GM20431 (cell line): ENCODE data around the gene NEK6.

ENCODE experiments used
- in situ Hi-C: fragments of 300-500 bp; cut with MseI, MboI; formaldehyde crosslinking; loops from one replicate; pipeline ENCODE4 v1.15.0; 2020; ENCODE audit warnings: low sequenced_read_pairs; ENCODE audit not compliant: unreplicated experiment

The NEK6 gene

DNA sequence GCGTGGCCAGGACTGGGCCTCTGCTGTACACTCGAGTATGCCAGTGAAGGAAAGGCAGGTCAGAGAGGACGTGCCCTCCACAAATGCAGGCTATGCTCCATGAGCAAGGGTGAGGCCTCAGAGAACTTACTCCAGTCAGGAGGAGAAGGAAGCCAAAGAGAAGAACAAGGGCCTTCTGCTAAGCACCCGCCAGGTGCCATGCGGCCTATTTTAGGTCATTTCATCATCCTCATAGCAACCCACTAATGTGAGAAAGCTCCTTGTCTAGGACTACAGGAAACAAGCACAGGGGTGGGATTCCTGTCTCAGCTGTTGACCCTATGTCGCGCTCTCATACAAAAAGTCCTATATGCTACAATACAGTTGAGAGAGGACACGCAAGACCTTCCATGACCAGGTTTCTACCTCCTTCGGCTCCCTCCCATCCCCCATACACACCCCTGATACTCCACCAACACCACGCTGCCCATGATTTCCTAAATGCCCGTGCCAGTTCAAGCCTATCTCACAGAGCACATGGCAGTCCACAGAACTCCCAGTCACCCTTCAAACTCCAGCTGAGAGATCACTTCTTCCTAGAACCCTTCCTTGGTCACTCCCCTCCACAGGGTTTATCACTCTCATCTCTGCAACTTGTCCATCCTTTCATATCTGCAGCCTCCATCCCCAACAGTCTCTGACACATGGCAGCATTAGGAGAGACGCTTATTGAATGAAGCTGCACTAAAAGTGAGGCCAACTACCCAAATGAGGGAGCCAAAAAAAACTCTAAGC lies 130.7 kb downstream of the NEK6 start:
- in situ Hi-C loops, result no loop called here

DNA sequence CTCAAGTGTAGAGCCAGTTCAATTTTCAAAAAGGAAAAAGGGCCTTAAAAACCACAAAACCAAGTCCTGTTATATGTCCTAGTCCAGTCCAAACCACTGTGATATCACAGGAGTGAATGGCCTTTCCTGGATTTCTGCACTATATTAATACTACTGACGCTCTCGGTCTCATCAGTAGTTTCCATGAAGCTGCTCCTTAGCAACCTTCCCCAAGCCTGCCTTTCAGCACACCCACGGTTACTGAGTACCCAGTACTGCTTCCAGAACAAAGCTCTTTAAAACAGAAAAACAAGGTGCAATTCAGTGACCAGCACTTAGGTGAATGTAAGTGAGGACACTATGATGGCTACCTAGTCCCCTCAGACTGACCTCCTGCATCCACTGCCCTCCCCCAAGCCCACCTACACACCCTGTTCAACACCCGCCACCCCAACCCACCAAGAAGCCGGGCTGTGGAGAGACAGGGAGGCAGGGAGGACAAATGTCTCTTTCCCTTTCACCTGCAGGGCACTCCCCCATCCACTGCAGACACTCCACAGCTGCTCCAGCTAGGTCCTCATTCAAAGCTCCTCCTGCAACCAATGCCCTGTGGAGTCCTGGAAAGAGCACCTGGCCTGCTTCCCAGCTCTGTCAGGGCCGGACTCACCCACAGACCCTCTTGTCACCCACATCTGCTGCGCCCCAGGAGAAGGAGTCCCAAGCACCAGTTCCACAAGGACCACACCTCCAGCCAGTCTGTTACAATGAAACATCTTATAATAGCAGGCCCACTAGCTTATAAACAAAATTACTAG lies 131.6 kb downstream of the NEK6 start:
- in situ Hi-C loops, result no loop called here

DNA sequence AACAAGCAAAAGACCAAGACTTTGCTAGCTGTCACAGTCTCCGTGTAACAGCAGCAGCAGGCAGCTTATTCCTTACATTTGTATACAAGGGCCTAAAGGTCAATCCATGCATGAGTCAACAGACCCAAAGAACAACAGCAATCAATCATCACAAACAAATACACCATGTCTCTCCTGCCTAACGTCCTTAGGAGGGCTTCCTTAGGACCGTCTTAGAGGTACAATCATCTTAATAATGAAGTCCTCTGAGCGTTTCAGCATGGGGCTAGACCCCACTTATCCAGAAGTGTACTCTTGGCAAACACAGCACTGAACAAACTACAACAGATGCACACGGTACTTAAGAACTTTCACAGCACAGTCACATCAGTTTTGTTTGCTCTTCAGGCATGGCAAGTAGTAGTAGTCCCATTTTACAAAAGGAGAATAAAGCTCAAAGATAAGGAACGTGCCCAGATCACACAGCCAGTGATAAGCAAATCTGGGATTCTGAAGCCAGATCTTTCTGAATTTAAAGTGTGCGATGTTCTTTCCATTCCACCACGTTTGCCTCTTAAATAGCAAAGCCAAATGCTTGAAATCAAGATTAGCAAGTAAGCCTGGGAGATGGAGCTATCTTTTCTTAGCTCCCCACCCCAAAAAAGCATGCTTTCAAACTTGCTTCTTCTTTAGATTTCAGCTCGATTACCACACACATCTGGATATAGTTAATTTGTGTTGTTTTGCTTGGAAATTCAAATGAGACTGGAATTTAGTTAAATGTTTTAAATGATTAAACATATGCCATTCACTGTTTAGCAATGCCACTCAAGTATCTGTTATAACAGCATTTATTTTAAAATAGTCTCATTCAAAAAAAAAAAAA lies 133.3 kb downstream of the NEK6 start:
- in situ Hi-C loops, result no loop called here

DNA sequence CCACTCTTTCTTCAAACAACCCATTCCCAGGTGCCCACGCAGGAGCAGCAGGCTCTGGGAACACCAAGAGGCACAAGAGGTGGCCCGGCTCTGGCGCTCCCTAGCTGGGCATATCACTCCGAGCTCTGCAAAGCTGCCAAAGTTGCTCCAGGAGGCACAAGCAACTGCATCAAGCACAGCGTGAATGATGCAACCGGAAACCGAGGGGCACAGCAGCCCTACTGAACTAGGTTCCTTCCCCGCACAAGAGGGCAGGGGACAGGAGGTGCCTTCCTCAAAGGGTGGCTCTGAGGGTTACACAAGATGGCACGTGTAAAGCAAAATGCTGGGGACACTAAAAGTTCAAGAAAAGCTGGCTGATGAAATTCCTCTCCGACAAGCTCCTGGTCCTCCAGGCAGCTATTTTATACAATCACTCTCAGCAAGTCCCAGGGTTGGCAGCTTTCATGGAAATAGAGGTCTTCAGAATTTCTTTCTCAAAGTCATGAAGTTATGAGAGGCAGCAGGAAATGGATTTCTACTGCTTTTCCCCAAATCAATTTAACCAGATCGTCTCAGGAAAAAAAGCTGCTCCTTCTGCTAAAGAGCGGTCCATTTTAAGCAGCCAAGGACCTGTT lies 134.6 kb downstream of the NEK6 start:
- in situ Hi-C loops, result no loop called here

DNA sequence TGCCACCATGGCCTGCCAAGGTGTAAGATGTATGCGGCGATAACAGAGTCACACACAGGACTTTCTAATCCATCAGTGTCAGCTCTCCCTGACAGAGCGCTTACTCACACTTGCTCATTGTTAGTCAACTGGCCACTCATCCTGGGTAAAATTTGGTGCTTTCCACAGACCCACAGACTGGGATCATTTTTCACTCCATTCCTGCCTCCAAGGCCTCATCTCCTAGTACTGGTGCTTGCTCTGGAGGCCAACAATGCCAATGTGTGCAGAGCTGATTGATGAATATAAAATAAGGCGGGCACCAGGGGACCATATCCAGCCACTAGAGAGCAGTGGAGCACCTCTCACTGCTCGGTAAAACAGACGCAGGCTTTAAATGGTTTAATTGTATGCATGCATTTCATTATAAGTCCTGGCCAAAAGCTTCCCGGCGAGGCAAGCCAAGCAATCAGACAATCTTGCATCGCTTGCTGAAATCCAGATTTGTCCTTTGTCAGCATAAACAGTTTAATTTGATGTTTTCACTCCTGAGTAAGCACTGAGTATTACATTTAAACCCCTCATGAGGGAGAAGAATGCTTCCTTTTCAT lies 135.2 kb downstream of the NEK6 start:
- in situ Hi-C loops, result no loop called here

DNA sequence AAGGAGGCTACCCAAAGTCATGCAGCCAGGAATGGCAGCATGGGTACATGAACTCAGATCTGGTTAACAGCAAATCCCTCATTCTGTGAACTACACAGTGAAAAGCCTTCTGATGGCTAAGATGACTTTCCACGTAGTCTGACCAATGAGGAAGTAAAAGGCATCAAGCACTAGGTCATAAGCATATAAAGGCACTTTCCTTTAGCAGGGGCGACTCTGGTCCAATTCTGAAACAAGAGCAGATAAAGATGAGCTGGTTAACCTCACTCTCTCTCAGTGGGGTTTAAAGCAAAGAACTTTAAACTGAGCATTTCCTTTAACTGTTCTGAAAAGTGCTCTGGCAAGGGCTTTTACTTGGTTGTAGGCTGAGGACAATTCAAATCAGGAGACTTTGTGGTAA lies 136.4 kb downstream of the NEK6 start:
- in situ Hi-C loops, result no loop called here

DNA sequence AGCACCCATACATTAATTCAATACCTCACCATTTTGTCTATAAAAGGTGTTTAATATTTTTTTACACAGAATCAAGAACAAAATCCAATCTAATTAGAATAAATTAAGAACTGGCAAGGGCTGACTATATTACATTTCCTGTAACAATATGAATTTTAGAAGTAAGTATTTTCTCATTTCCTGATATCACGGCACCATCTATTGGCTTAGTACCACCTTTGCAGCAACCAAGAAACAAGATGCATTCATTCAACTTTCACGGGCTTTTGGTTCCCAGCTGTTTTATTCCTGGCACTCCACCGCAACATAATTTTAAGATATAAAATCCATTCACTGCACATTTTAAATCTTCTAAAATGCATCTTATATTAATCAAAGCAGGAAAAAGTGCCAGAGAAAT lies 136.8 kb downstream of the NEK6 start:
- in situ Hi-C loops, result no loop called here

DNA sequence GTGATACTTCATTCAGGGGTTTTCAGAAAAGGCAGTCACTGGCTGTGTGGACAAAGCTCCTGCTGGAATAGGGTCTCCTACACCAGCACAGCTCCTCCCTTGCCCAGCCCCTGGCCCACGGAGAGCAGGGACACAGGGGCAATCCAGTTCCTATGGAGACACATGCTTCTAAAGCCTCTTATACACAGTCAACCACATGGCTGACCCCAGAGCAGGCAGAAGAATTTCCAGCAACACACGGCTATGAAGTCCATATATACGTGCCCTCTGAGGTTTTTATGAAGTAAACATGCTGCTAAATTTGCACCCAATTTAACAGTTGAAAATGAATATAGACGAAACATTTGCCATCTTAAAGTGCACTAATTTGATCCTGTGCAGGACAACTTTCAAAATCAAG lies 138.1 kb downstream of the NEK6 start:
- in situ Hi-C loops, result no loop called here

DNA sequence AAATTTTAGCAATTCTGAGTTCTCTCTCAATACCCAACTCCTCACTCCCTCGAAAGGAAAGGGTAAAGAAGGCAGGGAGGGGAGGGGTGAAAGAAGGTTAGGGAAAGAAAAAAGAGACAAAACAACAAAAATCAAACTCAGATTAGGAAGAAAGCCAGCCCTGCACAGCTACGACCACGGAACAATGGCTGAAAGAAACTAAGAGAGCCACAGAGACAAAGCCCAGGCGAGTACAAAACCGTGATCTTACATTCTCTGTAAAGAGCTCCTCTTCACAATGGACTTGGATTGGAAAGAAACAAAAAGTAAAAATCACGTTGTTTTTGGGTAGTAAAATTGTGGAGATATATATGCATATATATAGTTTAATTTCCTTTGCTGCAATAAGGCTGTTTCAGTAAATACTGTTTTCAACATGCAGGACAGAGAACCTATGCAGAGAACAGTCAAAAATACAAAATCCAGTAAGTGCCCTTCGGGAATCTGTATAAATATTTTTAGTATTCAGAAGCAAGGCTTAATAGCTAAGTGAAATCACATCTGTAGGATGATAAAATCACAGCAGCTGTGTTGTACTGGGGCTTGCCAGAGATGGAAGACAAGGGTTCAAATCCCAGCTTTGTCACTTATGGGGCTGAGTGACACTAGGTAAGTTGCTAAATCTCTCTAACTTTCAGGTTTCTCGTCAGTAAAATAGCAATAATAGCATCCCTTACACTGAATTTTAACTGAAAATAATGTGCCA lies 140.6 kb downstream of the NEK6 start:
- in situ Hi-C loops, result no loop called here

DNA sequence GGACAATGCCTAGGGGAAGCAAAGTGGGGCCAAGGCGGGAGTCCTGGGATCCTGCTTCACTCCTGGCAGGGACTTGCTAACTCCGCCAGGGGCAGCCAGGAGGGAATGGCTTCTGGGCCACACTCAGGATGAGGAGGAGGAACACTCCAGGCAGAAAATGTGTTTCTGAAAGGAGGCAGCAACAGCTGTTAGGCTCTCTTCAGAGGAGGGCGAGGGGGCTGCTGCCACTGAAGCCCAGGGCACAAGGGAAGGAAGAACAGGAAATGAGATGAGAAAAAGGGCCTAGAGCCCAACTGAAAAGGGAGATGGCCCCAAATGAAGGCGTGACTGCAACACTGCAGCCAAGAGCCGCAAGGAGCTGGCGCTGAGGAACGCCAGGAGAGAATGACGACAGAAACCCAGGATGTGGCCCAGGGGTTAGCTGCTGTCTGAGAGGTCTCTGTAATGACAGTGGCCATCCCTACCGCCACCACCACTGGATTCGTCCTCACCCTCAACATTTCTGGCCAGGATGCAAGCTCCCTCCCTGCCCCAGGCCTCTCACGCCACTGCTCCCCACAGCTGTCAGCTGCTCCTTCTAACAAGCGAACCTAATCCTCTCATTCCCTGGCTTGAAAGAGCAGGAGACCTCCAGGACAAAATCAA lies 141.7 kb downstream of the NEK6 start:
- in situ Hi-C loops, result no loop called here

DNA sequence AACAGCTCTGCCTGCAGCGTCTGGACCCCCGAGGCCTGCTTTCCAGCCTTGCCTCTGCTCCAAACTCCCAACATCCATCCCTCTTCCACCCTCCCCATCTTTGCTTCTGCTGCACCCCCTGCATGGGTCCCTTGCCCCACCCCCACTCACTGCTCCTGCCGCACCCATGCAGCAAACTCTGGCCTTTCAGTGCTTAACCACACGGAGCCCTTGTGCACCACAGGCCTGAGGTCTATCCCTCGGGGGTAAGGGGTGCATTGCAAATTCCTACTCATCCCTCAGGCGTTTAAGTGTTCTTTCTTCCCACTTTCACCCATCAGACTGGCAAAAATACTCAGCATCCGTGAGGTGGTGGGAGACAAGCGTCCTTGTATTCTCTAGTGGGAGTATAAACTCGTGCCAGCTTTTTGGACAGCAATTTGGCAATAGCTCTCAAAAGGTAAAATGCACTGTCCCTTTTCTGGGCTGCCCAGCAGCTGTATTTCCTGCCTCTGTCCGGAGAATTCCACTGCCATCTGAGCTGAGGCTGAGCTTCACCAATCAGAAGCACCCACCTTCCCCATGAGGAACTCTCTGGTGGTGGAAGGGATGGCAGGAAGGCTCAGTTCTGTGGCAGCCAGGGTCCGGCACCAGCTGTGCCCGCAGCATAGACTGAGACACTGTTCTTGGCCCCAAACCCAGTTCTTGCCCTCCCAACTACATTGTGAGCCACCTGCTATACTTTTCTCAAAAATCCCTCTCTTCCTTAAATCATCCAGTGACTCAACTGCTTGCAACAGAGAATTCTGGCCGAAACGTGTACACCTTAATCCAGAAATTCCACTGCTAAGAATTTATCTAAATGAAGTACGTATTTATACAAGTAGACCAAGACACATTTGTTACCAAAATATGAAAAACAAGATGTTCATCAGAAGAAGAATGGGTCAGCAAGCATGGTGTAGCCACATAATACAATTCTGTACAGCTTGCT lies 142.5 kb downstream of the NEK6 start:
- in situ Hi-C loops, result no loop called here
